ENCODE data around the gene RMND5B.

The RMND5B gene

GRCh38 chr5:178199581-178200434 lies 69.0 kb downstream of the RMND5B start:
- no peak for TF ChIP-seq TAF1 (IDR thresholded peaks at IDR 0.05; ENCODE audit: borderline replicate concordance, insufficient read depth, low read length)
- TF ChIP-seq FOXP2 (optimal IDR thresholded peaks at IDR 0.05; ENCODE audit: borderline replicate concordance, extremely low read depth, extremely low read length, insufficient read depth): no peak
- TF ChIP-seq, protein P1, sequence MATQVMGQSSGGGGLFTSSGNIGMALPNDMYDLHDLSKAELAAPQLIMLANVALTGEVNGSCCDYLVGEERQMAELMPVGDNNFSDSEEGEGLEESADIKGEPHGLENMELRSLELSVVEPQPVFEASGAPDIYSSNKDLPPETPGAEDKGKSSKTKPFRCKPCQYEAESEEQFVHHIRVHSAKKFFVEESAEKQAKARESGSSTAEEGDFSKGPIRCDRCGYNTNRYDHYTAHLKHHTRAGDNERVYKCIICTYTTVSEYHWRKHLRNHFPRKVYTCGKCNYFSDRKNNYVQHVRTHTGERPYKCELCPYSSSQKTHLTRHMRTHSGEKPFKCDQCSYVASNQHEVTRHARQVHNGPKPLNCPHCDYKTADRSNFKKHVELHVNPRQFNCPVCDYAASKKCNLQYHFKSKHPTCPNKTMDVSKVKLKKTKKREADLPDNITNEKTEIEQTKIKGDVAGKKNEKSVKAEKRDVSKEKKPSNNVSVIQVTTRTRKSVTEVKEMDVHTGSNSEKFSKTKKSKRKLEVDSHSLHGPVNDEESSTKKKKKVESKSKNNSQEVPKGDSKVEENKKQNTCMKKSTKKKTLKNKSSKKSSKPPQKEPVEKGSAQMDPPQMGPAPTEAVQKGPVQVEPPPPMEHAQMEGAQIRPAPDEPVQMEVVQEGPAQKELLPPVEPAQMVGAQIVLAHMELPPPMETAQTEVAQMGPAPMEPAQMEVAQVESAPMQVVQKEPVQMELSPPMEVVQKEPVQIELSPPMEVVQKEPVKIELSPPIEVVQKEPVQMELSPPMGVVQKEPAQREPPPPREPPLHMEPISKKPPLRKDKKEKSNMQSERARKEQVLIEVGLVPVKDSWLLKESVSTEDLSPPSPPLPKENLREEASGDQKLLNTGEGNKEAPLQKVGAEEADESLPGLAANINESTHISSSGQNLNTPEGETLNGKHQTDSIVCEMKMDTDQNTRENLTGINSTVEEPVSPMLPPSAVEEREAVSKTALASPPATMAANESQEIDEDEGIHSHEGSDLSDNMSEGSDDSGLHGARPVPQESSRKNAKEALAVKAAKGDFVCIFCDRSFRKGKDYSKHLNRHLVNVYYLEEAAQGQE (IDR thresholded peaks at IDR 0.05; ENCODE audit: insufficient read depth in 1 of 2, low read depth in 2 of 2, low read length in 2 of 2): no peak
